Vagina (tissue), 2 donors: Measurements from ENCODE around the gene OR6Y1.

ENCODE experiments used
- CTCF ChIP-seq, 3 experiments: fragments of 450-650 bp in 2 of 3; fragments of 200-600 bp in 1 of 3; sonication (generic) in 1 of 3; IDR thresholded peaks; one replicate each; pipeline ENCODE4 v1.5.1; 2017 to 2019; ENCODE audit warnings: antibody characterized with exemption in 3 of 3, mild to moderate bottlenecking in 2 of 3, moderate library complexity in 2 of 3
- POLR2A ChIP-seq, 2 donors: fragments of 450-650 bp; IDR thresholded peaks; one replicate each; pipeline ENCODE4 v1.6.1; 2017; ENCODE audit warnings: antibody characterized with exemption in 2 of 2, mild to moderate bottlenecking in 2 of 2, moderate library complexity in 2 of 2

- TF ChIP-seq CTCF (IDR thresholded peaks at IDR 0.05) (no peak), POLR2A (IDR thresholded peaks at IDR 0.05) (no peak)
These were observed 19.7 kb downstream of the OR6Y1 start for GRCh38 chr1:158534496-158534895.
